Kidney tubule cell (primary cell): Measurements from ENCODE around the gene OPA1.

Experiments
- DNase-seq: peaks from one replicate; pipeline ENCODE4 v3.0.0-alpha.2; 2018; ENCODE audit warnings: low spot score

OPA1 gene

GRCh38 chr3:193737191-193737751 is 144.3 kb downstream of the OPA1 start:
- DNase-seq = no peak

GRCh38 chr3:193742628-193743027 is 149.6 kb downstream of the OPA1 start:
- DNase-seq = no peak

- DNase-seq = no peak
Measured at GRCh38 chr3:193743702-193744047, 150.7 kb downstream of the OPA1 start.

GRCh38 chr3:193744048-193744821 is 151.2 kb downstream of the OPA1 start:
- DNase-seq = peak; percentile 93

GRCh38 chr3:193744822-193745684 is 152.0 kb downstream of the OPA1 start:
- DNase-seq = peak; percentile 49

GRCh38 chr3:193746832-193747231 is 153.8 kb downstream of the OPA1 start:
- DNase-seq = no peak
